Sigmoid colon (tissue), 3 donors: Measurements from ENCODE around the gene SWT1.

ENCODE experiments used
- CTCF ChIP-seq, 4 experiments: fragments of 450-650 bp in 3 of 4; fragments of 200-600 bp in 1 of 4; IDR thresholded peaks; one replicate each; pipeline ENCODE4 v1.5.1; 2016 to 2019; ENCODE audit warnings: antibody characterized with exemption in 4 of 4, mild to moderate bottlenecking in 3 of 4, moderate library complexity in 2 of 4
- POLR2A ChIP-seq, 2 donors: fragments of 450-650 bp; IDR thresholded peaks; one replicate each; pipeline ENCODE4 v1.6.1; 2016; ENCODE audit warnings: antibody characterized with exemption in 2 of 2, mild to moderate bottlenecking in 2 of 2, moderate library complexity in 2 of 2

GRCh38 chr1:185289880-185290279 is 132.9 kb downstream of the SWT1 start:
- no peak for TF ChIP-seq CTCF (IDR thresholded peaks at IDR 0.05)
- no peak for TF ChIP-seq POLR2A (IDR thresholded peaks at IDR 0.05)
